MV-4-11 (cell line): ENCODE results near the gene BIN1.

ENCODE experiments used
- DNase-seq: peaks from one replicate; lab custom pipeline; 2025; lab: John Stamatoyannopoulos, UW

Gene BIN1, protein sequence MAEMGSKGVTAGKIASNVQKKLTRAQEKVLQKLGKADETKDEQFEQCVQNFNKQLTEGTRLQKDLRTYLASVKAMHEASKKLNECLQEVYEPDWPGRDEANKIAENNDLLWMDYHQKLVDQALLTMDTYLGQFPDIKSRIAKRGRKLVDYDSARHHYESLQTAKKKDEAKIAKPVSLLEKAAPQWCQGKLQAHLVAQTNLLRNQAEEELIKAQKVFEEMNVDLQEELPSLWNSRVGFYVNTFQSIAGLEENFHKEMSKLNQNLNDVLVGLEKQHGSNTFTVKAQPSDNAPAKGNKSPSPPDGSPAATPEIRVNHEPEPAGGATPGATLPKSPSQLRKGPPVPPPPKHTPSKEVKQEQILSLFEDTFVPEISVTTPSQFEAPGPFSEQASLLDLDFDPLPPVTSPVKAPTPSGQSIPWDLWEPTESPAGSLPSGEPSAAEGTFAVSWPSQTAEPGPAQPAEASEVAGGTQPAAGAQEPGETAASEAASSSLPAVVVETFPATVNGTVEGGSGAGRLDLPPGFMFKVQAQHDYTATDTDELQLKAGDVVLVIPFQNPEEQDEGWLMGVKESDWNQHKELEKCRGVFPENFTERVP

DNA sequence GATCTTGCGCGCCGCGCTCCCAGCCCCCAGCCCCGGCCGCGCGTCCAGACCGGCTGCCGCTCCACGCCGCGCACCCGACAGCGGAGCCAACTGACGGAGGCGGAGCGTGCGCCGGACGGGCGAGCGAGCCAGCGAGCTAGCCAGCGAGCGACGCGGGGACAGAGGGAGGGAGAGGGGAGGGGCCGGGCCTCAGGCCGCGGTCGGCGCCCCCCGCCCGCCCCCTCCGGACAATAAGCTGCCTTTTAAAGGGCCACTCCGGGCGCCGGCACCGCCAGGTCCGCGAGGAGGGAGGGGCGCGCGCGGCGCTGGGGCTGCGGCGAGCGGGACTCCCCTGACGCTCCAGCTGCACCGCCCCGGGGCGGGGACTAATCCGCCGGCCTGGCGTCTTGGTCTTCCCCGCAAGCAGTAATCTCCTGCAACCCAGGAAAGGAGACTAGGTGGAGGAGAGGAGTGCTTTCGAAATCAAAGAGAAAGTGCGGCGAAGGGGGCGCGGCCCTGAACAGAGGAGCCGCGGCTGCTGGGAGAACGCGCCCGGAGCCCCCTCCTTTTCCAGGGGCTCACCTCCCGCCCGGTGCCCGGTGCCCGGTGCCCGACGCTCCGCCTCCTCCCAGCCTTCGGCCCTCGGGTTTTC lies at the start of gene BIN1:
BIN1 (minus strand) TSS at position 164 of the 631 bp plus-strand sequence. CDS start 211 bp downstream, outside the sequence.
- DNase-seq = peak; percentile 25

DNA sequence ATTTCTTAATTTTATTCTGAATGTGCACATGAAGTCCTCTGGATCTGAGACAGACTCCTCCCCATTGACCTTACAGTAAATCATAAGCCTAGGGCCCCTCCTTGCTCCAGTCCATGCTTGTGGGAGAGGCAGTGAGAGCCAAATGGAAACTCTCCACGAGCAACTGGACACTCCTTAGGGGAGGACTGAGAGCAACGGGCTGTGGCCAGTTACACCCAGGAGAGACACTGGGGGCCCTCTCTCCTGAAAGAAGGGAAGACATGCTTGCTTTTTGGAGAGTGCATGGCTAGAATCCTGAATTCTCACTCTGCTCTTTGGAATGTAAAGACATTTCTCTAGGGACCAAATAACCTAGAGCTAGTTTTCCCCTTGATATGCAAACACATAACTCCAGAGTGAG lies 49.0 kb upstream of the BIN1 start:
- no peak for DNase-seq

DNA sequence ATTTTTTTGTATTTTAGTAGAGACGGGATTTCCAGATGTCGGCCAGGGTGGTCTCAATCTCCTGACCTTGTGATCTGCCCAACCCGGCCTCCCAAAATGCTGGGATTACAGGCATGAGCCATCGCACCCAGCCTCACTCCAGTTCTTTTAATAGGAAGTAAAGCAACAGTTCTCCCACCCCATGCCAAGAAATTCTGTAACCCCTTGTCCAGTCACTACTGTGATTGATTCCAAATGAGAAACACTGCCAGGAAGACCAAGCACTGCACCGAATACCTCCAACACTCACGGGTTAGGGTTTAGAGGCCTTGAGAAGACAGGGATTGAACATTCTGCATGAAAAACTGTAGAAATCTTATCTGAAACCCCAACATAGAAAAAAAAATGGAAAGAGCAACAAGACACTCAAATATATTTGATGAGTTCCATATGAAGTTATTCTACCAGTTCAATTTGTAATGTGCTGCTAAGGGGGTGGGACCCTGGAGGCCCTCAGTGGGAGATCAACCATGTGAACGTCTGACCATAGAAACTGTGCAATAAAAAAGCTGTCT lies 48.2 kb upstream of the BIN1 start:
- DNase-seq = no peak

DNA sequence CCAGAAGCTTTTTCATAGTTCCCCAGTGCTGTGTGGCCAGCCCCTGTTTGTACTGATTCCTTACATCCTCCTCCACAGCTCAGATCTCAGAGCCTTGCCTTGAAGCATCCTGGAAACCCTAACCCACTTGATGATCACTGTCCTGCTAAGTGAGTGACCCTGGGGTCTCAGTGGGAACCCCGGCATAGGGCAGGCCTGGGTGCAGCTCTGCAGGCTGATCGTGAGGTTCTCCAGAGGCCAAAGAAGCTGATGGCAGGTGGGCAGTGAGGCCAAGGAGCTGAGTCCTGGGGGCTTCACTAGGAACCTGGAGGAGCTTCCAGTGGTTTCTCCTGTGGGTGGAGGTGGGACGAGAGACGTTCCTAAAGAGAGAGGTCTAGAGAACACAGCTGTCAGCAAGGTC lies 47.4 kb upstream of the BIN1 start:
- no peak for DNase-seq

DNA sequence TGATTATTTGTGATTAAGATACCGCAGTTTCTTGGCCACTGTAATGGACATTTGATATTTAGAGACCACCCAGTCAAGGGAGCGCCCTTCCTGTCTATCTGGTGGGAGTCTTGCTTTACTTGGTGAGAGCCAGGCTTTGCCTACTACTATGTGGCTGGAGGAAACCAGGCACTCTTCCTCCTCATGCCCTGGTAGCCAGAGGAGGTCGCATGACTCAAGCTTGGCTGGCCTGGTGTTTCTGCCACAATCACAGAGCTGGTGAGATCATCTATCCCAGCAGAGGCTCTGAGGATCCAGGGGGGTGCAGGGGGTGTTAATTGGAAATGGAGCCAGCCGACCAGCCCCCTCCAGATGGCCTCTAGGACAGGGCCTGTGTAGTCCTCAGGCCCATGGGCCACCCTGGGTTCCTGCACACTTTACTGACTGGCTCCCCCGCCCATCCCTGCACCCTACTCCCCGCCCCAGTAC lies 46.8 kb upstream of the BIN1 start:
- peak; percentile 36 for DNase-seq

DNA sequence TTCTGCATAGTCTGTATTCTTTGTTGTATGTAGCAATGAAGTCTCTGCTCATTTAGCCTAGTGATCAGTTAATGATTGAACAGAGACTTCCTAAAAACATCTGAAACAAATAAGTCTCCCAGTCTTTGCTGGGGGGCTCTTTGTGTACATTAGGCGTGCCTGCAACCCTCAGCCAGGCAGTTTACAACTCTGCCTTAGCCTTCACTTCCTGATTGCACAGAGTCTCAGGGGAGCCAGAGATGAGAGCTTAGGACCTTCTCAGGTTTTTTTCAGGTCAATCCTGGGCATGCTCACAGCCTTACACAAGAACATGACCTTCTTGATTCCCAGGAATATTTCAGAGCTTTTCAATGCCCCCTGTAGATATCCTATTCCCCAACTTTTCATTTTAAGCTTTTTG lies 44.0 kb upstream of the BIN1 start:
- no peak for DNase-seq

DNA sequence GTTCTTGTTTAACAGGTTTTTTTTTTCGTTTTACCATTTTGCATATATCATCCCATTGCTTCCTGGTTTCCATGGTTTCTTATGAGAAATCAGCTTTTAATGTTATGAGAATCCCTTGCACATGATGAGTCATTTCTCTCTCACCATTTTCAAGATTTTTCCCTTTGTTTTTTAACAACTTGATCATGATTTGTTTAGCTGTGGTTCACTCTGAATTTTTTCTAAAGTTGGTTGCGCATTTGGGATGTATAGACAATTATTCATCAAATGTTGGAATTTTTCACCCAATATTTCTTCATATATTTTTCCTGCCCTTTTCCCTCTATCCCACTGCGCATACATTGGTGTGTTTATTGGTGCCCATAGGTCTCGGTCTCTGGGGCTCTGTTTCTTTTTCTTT lies 42.4 kb upstream of the BIN1 start:
- no peak for DNase-seq

DNA sequence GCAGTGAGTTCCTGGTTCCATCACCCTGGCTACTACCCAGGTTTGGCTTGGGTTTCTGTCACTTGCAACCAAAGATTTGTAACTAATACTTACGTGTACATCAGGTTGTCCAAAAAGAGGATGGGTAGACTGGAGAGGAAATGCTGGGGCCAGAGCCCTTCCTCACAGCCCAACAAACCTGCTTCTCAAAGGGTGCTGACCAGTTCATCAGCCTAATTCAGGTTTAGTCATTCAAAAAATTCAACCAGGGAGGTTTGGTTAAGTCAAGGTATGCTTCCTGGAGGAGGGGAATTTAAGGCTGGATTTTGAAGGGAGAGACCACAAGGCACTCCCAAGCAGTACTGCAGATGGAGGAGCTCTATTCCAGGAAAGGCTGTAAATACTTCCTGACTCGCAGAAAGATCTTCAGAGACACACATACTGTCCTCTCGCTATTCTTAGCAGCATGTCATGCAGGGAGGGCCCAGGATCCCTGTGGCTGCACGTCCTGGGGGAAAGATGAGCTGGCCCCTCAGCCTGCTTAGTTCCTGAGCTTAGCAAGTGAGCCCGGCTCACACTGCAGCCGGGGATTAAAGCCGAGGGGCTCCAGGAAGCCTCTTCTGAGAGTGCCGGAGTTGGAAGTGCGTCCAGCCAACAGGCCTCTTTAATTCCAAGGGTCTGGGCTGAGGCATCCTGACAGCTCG lies 40.0 kb upstream of the BIN1 start:
- no peak for DNase-seq

DNA sequence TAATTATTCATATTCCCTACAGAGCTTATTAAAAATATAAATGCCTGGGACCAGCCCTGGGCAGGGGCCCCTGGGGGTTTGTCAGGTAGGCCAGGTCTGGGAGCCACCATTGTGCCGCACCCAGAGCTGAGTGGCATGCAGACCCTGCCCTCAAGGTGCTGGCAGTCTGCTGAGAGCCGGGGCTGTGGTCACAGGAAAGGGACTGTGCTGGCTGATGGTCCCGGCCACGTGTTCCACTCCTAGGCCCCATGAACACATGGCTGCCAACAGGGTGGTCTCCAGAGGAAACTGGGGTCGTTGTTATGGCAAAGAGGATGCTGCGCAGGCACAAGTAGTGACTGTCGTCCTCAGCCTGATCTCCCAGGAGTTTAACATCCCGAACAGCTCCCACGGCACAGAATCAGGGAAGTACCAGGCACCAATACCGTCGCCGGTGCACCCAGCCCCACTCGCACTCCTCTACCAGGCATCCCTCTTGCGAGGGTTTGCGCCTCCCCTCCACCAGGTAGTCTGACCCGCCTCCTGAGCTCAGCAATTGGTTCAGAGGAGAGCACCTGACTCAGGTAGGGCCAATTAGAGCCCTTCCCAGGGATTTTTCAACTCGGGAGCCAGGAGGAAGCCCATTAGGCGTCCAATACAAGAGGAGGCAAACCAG lies 39.2 kb upstream of the BIN1 start:
- DNase-seq = no peak

DNA sequence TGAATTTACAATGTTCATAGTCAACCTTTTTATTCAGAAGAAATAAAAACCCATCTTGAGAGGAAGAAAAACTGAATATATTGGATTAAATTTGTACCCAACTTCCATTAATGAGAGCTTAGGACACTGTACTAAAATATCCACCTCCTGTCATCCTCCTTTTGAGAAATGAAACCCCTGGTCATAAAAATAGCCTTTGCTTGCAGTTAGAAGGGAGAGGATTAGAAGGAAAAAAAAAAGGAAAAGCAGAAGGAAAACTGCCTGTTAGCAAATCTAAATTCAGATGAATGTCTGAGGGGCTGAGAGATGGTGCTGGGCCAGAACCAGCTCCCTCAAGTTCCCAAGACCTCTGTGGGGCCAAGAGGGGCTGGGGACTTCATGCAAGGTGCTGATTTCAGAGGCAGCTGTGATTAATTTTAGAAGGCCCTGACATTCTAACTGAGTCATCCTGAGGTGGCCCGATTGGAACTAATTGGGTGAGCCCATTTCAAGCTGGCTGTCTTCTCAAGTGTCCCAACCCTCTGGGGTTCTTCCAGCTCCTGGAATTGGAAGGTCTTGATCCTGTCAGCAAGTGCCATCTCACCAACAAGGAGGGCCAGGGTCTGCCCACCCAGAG lies 38.4 kb upstream of the BIN1 start:
- DNase-seq = peak; percentile 40

DNA sequence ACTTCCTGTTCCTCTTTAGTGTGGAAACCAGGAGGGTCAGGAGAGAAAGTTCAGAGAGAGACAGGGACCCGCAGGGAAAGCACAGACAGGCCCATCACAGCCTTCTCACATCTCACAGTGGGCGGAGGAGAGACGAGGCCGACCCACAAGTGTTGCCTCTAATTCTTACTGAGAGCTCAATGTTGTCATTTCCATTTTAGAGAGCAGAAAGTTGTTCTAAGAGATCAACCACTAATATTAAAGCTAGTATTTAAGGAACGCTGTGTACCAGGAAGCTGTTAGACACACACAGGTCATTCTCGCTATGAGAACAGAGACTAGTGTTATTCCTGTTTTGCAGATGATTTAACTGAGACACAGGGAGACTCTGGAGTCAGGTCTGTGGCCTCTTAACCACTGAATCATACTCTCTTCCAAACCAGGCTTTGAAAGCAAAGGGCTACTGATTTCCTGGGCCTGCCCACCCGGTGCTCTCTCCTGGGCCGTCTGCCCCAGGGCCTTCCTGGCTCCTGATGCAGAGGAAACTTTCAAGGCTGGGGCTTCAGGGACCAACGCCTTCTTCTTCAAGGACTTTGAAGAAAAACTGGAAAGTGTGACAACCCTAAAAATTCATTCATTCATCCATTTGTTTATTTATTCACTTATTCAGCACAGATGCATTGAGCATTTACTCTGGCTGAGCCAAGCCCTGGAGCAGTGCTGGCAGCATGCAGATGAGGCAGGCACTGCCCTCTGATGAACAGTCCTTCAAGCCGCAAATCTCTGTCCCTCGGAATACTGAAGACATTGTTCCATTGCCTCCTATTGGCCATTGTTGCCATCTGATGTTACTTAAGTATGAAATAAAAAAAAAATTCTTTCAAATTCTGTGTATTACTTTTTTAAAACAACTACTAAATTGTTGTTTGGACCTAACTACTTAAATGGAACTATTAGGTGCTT lies 37.2 kb upstream of the BIN1 start:
- peak; percentile 48 for DNase-seq

DNA sequence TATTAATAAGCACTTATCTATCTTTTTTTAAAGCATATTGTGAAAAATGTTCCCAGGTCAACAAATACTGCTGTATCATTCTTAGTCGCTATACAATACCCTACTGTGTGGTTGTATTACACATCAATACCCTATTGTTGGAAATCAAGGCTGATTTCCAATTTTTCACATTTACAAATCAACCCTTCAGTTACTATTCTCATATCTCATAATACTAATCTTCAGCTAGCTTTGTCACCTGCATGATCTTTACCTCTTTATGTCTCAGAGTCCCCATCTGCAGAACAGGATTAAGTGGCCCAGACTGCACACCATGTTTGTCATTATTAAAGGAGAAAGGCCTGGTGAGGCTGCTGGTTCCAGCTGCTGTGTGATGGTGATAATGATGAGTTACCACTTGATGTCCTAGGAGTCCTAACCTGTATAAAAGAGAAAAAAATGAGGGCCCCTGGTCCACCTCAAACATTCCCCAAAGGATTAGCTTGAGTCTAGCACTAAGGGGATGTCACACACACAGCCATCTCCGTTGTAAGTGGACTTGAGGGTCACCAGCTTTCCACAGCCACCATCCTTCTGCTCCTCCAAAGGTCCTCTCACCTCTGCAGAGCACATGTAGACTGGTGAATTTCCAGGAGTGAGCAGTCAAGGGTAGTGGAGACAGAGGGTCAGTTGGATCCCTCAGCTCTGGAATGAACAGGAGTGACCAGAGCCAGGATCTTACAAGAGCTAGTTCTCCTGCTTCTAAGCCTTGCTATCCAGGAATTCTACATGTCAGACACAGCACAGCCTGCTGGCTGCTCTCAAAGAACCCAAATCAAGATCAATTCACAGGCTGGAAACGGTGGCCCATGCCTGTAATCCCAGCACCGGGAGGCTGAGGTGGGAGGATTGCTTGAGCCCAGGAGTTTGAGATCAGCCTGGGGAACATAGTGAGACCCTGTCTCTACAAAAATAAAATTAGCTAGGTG lies 36.0 kb upstream of the BIN1 start:
- DNase-seq = no peak

DNA sequence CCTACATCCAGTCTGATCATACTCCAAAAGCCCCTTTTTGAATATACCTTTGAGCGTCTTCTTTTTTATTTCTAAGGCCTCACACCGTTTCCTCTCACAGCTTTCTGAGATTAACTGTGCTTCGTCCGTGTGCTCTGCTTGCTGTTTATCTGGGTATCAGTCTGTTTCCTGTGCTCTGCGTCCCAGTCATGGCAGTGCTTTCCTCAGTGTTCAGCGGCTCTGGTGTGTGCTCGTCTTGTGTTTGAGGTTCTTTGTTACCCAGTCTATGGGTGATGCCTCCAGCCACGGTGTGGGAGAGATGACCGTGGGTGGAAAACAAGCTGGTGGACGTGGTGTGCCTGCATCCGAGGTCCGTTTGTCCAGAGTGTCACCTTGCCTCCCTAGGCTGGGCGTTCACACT lies 33.6 kb upstream of the BIN1 start:
- no peak for DNase-seq

DNA sequence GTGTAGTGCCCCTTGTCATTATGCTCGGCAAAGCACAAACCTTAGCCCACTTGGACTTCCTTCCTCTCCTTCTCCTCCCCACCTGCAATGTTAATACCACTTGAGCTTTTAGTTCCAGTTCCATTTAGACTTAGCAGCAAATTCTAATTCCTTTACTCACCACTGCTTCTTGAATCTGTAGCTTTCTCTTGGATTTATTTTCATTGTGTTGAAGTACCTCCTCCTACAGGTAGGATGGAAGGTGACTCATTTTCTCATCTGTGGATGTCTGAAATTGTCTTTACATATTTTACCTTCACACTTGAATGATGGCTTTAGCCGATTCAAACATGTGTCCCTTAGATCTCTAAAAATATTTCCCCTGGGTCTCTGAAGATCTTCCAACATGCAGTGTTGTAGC lies 32.8 kb upstream of the BIN1 start:
- DNase-seq = no peak

DNA sequence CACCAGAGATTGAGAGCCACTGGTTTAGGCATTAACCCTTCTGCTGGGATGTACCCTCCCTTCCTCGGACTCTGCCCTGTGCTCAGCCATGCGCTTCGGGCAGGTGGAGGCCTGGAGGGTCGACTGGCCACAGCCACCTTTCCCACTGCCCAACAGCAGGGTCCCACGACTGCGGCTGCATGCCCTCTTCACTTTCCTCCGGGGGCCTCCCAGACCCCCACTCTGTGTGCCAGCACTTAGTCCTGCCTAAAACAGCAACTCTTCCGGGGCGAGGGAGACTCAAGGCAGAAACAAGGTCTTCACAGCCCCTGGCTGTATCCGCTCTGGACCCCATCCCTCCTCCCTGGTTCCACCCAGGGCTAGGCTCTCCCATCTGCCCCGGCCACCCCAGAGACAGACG lies 31.3 kb upstream of the BIN1 start:
- no peak for DNase-seq

DNA sequence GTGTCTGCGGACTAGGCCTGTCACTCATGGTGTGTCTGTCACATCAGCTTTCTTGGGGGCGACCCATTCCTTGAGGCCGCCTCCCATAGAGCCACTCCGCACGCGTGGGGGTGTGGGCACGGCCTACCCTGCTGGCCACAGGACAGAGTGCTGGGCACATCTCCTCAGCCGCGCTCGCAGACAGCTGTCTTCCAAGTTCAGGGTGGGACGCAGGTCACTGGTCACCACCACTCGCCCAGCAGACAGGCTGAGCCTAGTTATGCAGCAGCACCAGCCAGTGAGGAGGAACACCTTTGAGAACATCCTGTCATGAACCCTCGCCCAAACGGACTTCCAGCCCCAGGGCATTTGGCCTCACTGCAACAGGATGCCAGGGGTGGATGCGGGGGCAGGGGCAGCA lies 30.8 kb upstream of the BIN1 start:
- DNase-seq = no peak

DNA sequence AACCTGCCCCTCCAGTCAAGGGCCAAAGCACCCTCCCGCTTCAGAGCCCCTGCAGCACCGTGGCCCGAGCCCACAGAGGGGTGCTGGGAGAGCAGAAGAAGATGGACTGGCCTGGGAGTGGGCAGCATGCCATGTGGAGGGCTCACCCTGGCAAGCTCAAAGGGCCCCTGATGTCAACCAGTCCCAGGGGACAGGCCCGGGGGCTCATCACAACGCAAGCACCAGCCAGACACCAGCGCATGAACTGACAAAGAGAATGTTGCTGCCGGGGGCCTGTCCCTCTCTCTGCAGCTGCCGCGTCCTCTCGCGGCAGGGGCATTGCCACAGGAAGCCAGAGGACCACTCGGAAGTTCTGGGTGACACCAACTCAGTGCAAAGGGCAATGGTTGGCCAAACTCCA lies 30.3 kb upstream of the BIN1 start:
- no peak for DNase-seq

DNA sequence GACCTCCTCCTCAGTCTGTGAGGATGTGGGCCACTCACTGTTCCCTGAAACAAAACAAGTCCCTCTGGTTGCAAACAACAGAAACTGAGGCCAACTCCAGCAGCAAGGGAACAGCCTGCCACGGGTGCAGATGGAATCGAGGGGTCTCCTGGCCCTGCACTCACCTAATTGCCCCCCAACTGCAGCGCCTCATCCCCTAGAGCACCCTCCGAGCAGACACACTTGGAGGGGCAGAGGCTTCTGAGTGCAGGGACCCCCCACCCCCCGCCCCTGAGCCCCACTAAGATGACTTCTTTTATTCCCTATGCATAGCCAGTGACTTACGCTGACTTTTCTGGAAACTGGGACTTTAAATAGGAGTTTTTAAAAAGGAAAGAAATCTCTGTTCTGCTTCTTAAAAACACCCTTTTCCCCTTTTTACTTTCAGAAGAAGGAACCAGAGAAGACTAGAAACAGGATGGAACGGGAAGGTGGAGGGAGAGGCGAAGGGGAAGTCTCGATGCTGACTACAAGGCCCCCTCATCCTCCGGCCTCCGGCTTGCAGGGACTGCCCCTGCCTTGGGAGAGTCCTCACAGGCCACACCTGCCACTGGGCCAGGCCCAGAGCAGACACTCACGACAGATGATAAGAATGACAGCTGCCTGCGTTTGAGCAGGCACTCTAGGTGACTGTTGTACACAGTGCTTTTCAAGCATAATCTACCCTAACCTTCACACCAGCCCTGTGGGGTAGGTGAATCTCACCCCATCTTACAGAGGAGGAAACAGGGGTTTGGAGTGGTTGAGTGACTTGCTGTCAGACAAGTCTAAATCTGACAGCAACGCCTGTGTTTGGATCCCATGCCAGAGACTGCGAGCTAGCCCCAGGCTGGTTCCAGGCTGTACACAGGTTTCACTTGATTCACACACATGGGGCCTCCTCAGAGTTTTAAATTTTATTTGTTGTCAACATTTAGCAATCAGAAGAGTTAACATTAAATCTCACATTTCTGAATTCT lies 28.2 kb upstream of the BIN1 start:
- peak; percentile 85 for DNase-seq
